H9 (cell line): ENCODE data around the gene SLC12A3. TPM values are rescaled to one million over a fixed set of nuclear protein-coding genes. Genes with fewer than 3 reads are reported as not detected.

ENCODE experiments used
- DNase-seq: peaks from one replicate; pipeline ENCODE4 v3.0.0-alpha.2; 2017
- H2AFZ ChIP-seq: one replicate; pipeline ENCODE4 v1.6.1; 2013; ENCODE audit warnings: mild to moderate bottlenecking, low read length, control low read depth, moderate library complexity
- H2AK5ac ChIP-seq: 2 replicates; pipeline ENCODE4 v1.6.1; 2013; ENCODE audit warnings: low read length, control low read depth, mixed read lengths; ENCODE audit not compliant: insufficient read length
- H2BK120ac ChIP-seq: one replicate; pipeline ENCODE4 v1.6.1; 2013; ENCODE audit warnings: low read depth, mild to moderate bottlenecking, low read length, control low read depth, inconsistent platforms; ENCODE audit not compliant: poor library complexity, severe bottlenecking
- H2BK12ac ChIP-seq: 2 replicates; pipeline ENCODE4 v1.6.1; 2013; ENCODE audit warnings: low read length, control low read depth, mixed read lengths, low read depth; ENCODE audit not compliant: insufficient read length
- H2BK15ac ChIP-seq: 2 replicates; pipeline ENCODE4 v1.6.1; 2013; ENCODE audit warnings: low read depth, low read length, control low read depth
- H2BK20ac ChIP-seq: one replicate; pipeline ENCODE4 v1.6.1; 2013; ENCODE audit warnings: low read depth, mild to moderate bottlenecking, low read length, control low read depth, inconsistent platforms; ENCODE audit not compliant: poor library complexity, severe bottlenecking
- H2BK5ac ChIP-seq: 2 replicates; pipeline ENCODE4 v1.6.1; 2013; ENCODE audit warnings: low read length, control low read depth, mixed read lengths; ENCODE audit not compliant: insufficient read length
- H3K14ac ChIP-seq: 2 replicates; pipeline ENCODE4 v1.6.1; 2013; ENCODE audit warnings: low read length, control low read depth; ENCODE audit not compliant: insufficient read depth
- H3K18ac ChIP-seq: 2 replicates; pipeline ENCODE4 v1.6.1; 2013; ENCODE audit warnings: low read depth, mild to moderate bottlenecking, mixed read lengths, low read length, control low read depth; ENCODE audit not compliant: insufficient read length
- H3K23ac ChIP-seq: 2 replicates; pipeline ENCODE4 v1.6.1; 2013; ENCODE audit warnings: low read length, control low read depth, mixed read lengths, low read depth; ENCODE audit not compliant: insufficient read length
- H3K23me2 ChIP-seq: 2 replicates; pipeline ENCODE4 v1.6.1; 2013; ENCODE audit warnings: low read depth, mild to moderate bottlenecking, mixed read lengths, low read length, control low read depth; ENCODE audit not compliant: insufficient read length, poor library complexity, severe bottlenecking
- H3K27ac ChIP-seq: 2 replicates; pipeline ENCODE4 v1.5.1; 2013; ENCODE audit warnings: low read length, control low read depth, mixed read lengths, low read depth; ENCODE audit not compliant: insufficient read length
- H3K27me3 ChIP-seq: 2 replicates; pipeline ENCODE4 v1.6.1; 2013; ENCODE audit warnings: low read length, control low read depth, inconsistent platforms; ENCODE audit not compliant: insufficient read depth
- H3K4ac ChIP-seq: 2 replicates; pipeline ENCODE4 v1.6.1; 2013; ENCODE audit warnings: low read depth, mild to moderate bottlenecking, control low read depth, inconsistent platforms, low read length, moderate library complexity
- H3K4me1 ChIP-seq: 2 replicates; pipeline ENCODE4 v1.6.1; 2013; ENCODE audit warnings: low read length, control low read depth, inconsistent platforms; ENCODE audit not compliant: insufficient read depth
- H3K4me2 ChIP-seq: 2 replicates; pipeline ENCODE4 v1.6.1; 2013; ENCODE audit warnings: low read length, control low read depth, mixed read lengths; ENCODE audit not compliant: insufficient read length, insufficient read depth
- H3K56ac ChIP-seq: 2 replicates; pipeline ENCODE4 v1.6.1; 2013; ENCODE audit warnings: low read depth, mild to moderate bottlenecking, mixed read lengths, low read length, control low read depth; ENCODE audit not compliant: insufficient read length
- H3K79me1 ChIP-seq: 2 replicates; pipeline ENCODE4 v1.6.1; 2013; ENCODE audit warnings: low read depth, mild to moderate bottlenecking, moderate library complexity, low read length, control low read depth, inconsistent platforms; ENCODE audit not compliant: insufficient read depth, poor library complexity, severe bottlenecking
- H3K79me2 ChIP-seq: 2 replicates; pipeline ENCODE4 v1.6.1; 2013; ENCODE audit warnings: low read length, control low read depth, inconsistent platforms; ENCODE audit not compliant: insufficient read depth
- H3K9ac ChIP-seq: 2 replicates; pipeline ENCODE4 v1.6.1; 2013; ENCODE audit warnings: low read length, control low read depth, mixed read lengths; ENCODE audit not compliant: insufficient read length; ENCODE audit errors: extremely low read depth
- H3K9me3 ChIP-seq: one replicate; pipeline ENCODE4 v1.6.1; 2013; ENCODE audit warnings: low read depth, low read length, inconsistent platforms; ENCODE audit not compliant: control insufficient read depth
- H3T11ph ChIP-seq: one replicate; pipeline ENCODE4 v1.6.1; 2013; ENCODE audit warnings: mild to moderate bottlenecking, low read length, control low read depth, inconsistent platforms
- H4K20me1 ChIP-seq: one replicate; pipeline ENCODE4 v1.6.1; 2013; ENCODE audit not compliant: control insufficient read depth, insufficient read length, insufficient read depth
- H4K5ac ChIP-seq: 2 replicates; pipeline ENCODE4 v1.6.1; 2013; ENCODE audit warnings: low read depth, mild to moderate bottlenecking, mixed read lengths, low read length, control low read depth; ENCODE audit not compliant: insufficient read length
- H4K8ac ChIP-seq: replicated peaks from 2 replicates; pipeline ENCODE4 v1.6.1; 2013; ENCODE audit warnings: low read length, control low read depth, mixed read lengths, low read depth; ENCODE audit not compliant: insufficient read length
- H4K91ac ChIP-seq: 2 replicates; pipeline ENCODE4 v1.6.1; 2013; ENCODE audit warnings: low read depth, mild to moderate bottlenecking, moderate library complexity, mixed read lengths, low read length, control low read depth; ENCODE audit not compliant: insufficient read length
- H3K27ac Mint-ChIP-seq, 3 experiments: 2 replicates in 2 of 3; 3 replicates in 1 of 3; pipeline ENCODE4 v1.8.0; 2020 to 2021; ENCODE audit warnings: mixed read lengths in 3 of 3, mild to moderate bottlenecking in 1 of 3, moderate library complexity in 1 of 3
- H3K27me3 Mint-ChIP-seq: 2 replicates; pipeline ENCODE4 v1.8.0; 2021; ENCODE audit warnings: low read depth, mild to moderate bottlenecking, moderate library complexity, mixed read lengths
- H3K36me3 Mint-ChIP-seq, 3 experiments: 2 replicates in 2 of 3; 3 replicates in 1 of 3; pipeline ENCODE4 v1.8.0; 2020 to 2021; ENCODE audit warnings: low read depth in 3 of 3, mixed read lengths in 3 of 3; ENCODE audit not compliant: insufficient read depth in 1 of 3
- H3K4me1 Mint-ChIP-seq, 2 experiments: 2 replicates each; pipeline ENCODE4 v1.8.0; 2020; ENCODE audit warnings: mixed read lengths in 2 of 2
- H3K4me3 Mint-ChIP-seq, 2 experiments: 2 replicates in 1 of 2; 3 replicates in 1 of 2; pipeline ENCODE4 v1.8.0; 2020 to 2021; ENCODE audit warnings: mild to moderate bottlenecking in 2 of 2, mixed read lengths in 2 of 2, moderate library complexity in 1 of 2
- H3K9me3 Mint-ChIP-seq, 2 experiments: 2 replicates in 1 of 2; 3 replicates in 1 of 2; pipeline ENCODE4 v1.8.0; 2020; ENCODE audit warnings: mild to moderate bottlenecking in 2 of 2, mixed read lengths in 2 of 2, moderate library complexity in 1 of 2
- CTCF ChIP-seq: fragments of 200-600 bp; sonication (generic); conservative IDR thresholded peaks from 3 replicates; pipeline ENCODE4 v1.8.0; 2021; ENCODE audit warnings: antibody characterized with exemption, mild to moderate bottlenecking
- WGBS: extraction: QIAGEN DNeasy Blood & Tissue Kit; methylation state at CpG from one replicate; pipeline ENCODE4 v1.1.7; 2013; ENCODE audit warnings: missing lambda C conversion rate, low lambda C conversion rate, mixed read lengths; ENCODE audit not compliant: insufficient read length; ENCODE audit errors: extremely low coverage; 5-methylcytosine and 5-hydroxymethylcytosine counted together
- total RNA-seq: library from RNA; stranded (reverse); gene quantifications from 2 replicates; pipeline ENCODE4 v1.2.1, GENCODE V29; 2021

The SLC12A3 gene
- total RNA-seq, 1 experiment from 2014 or later, result not detected

- no peak for TF ChIP-seq CTCF
- Histone ChIP-seq H3K23me2 (peaks cover 11% of the 10 kb centered on the region), H3K27me3 (no peaks in the 10 kb centered on the region), H3K79me2 (peaks cover 9% of the 10 kb centered on the region; the same call in 1 of the 2 replicates), H2BK12ac (no peak overlapping the region), H3K56ac (no peak overlapping the region), H2BK5ac (no peak overlapping the region), H4K8ac (no peak overlapping the region), H4K5ac (no peak overlapping the region), H4K20me1 (no peaks in the 10 kb centered on the region), H3K4me1 (peaks cover 3% of the 10 kb centered on the region; the same call in 1 of the 2 replicates), H3K4ac (no peak overlapping the region), H3K9ac (no peak overlapping the region), H3K79me1 (peaks cover 2% of the 10 kb centered on the region), H3K27ac (no peak overlapping the region), H4K91ac (no peak overlapping the region), H2AK5ac (no peak overlapping the region), H3K4me2 (no peak overlapping the region), H2BK20ac (no peak overlapping the region), H3K23ac (no peak overlapping the region), H2AFZ (no peak overlapping the region), H3T11ph (no peak overlapping the region), H3K9me3 (no peaks in the 10 kb centered on the region), H3K18ac (peak overlapping the region; percentile 10), H2BK120ac (no peak overlapping the region), H2BK15ac (no peak overlapping the region), H3K14ac (no peak overlapping the region)
- H3K4me3 Mint-ChIP-seq, result peak overlapping the region; percentile 76 to 94; a peak in 4 of 5 replicates
- H3K4me1 Mint-ChIP-seq, result peaks cover 21 to 23% of the 10 kb centered on the region in 2 experiments
- H3K9me3 Mint-ChIP-seq, result no peaks in the 10 kb centered on the region
- H3K36me3 Mint-ChIP-seq, result peaks cover 0 to 16% (median 13%) of the 10 kb centered on the region in 3 experiments
- H3K27me3 Mint-ChIP-seq, result no peaks in the 10 kb centered on the region; the same call in 1 of the 2 replicates
- peak overlapping the region; percentile 94 to 98 (median 97); a peak in 6 of 7 replicates for H3K27ac Mint-ChIP-seq
- no CpG with 5 or more reads among the region's 15 CpGs for whole genome bisulfite sequencing
- DNase-seq, result no peak
These were observed 65.7 kb downstream of the SLC12A3 start for GRCh38 chr16:56930486-56931270.
